ENCODE measurements around the gene GSTA5. TPM values are rescaled to one million over a fixed set of nuclear protein-coding genes. Genes with fewer than 3 reads are reported as not detected.
"Not testable (repeated sequence)": the region's sequence is repeated elsewhere in the genome, so short reads cannot be mapped to it uniquely, and the experiment has no call there.

The GSTA5 gene
- polyA plus RNA-seq, 2 of the 4 experiments (the other 2 are of a cell fraction): not detected

DNA sequence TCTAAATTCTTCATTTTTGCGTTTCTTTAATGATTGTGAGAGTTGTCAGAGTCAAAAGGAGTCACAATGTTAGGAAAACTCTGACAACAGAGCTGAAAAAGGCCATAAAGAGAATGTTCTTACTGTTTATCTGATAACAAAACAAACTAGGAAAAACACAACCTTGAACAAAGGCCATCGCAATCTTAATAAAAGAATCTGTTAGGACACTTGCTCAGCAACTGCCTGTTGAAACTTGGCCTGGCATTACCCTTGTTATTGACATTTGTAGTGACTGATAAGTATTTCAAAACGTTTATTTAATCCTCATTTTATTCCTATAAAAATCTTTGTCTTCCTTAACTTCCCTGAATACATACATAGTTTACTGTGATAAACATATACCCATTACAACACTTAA lies 52.7 kb downstream of the GSTA5 start (continued):
- no peak for TF ChIP-seq HOXB5 (CRISPR knock-in tag; IDR thresholded peaks at IDR 0.05)
- no peak for TF ChIP-seq RAD21 (conservative IDR thresholded peaks at IDR 0.05 in 1 of 2, IDR thresholded peaks at IDR 0.05 in 1 of 2)
- no peak for TF ChIP-seq CBX2 (IDR thresholded peaks at IDR 0.05; ENCODE audit: borderline replicate concordance, low read depth)
- TF ChIP-seq TP53 (CRISPR knock-in tag; IDR thresholded peaks at IDR 0.05): no peak
- TF ChIP-seq RNF2 (IDR thresholded peaks at IDR 0.05; ENCODE audit: borderline replicate concordance, low read depth): no peak
- no peak for TF ChIP-seq JUNB (IDR thresholded peaks at IDR 0.05)
- no peak for TF ChIP-seq MAFK (IDR thresholded peaks at IDR 0.05; ENCODE audit: partially characterized antibody)

DNA sequence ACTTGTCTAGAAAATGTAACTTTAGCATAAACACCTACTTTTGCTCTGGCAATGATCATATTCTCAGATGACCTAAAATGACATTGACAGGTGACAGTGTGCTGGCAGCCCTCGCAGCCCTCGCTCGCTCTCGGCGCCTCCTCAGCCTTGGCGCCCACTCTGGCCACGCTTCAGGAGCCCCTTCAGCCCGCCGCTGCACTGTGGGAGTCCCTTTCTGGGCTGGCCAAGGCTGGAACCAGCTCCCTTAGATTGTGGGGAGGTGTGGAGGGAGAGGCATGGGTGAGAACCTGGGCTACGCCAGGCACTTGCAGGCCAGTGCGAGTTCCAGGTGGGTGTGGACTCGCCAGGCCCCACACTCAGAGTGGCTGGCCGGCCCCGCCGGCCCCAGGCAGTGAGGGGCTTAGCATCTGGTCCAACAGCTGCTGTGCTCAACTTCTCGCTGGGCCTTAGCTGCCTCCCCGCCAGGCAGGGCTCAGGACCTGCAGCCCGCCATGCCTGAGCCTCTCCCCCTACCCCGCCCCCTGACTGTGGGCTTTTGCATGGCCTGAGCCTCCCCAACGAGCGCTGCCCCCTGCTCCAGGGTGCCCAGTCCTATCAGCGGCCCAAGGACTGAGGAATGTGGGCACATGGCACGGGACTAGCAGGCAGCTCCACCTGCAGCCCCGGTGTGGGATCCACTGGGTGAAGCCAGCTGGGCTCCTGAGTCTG lies 54.2 kb downstream of the GSTA5 start:
- H3K4me2 ChIP-seq: no peak overlapping the region
- no peak overlapping the region for H3K27ac ChIP-seq
- DNase-seq (ENCODE audit: low read depth in 1 of 2, low spot score in 1 of 2) (no peak), FAIRE-seq (no peak), ATAC-seq (no peak)
- ChIA-PET POLR2A (no interaction called here), CTCF (interaction anchor here (1.2 kb wide), 1 partner anchor 63 kb away, joined by 3 read pairs; no protein-coding TSS in a partner anchor)
- no peak overlapping the region for H3K4me3 ChIP-seq
- no peaks in the 10 kb centered on the region for H3K9me3 ChIP-seq
- H3K4me1 ChIP-seq: peaks cover 3% of the 10 kb centered on the region; the same call in 1 of the 3 replicates
- WGBS (ENCODE audit: missing lambda C conversion rate): 85% methylated on average over 9 of the region's 24 CpGs
- TF ChIP-seq MYC (IDR thresholded peaks at IDR 0.05; ENCODE audit: borderline replicate concordance, low read length) (no peak), RARB (CRISPR knock-in tag; IDR thresholded peaks at IDR 0.05) (no peak), JUNB (IDR thresholded peaks at IDR 0.05) (no peak), SREBF2 (IDR thresholded peaks at IDR 0.05) (no peak), KDM1A (IDR thresholded peaks at IDR 0.05; ENCODE audit: low read depth) (no peak), POLR2AphosphoS2 (conservative IDR thresholded peaks at IDR 0.05; ENCODE audit: low read length) (no peak), ZFP36 (IDR thresholded peaks at IDR 0.05; ENCODE audit: borderline replicate concordance, partially characterized antibody) (no peak), PHF8 (IDR thresholded peaks at IDR 0.05; ENCODE audit: borderline replicate concordance, low read depth) (no peak), RCOR1 (IDR thresholded peaks at IDR 0.05; ENCODE audit: low read depth, low read length) (no peak), HEYL (CRISPR knock-in tag; IDR thresholded peaks at IDR 0.05) (no peak), NR3C1 (IDR thresholded peaks at IDR 0.05) (no peak), TFCP2L1 (CRISPR knock-in tag; IDR thresholded peaks at IDR 0.05) (no peak), HDAC2 (IDR thresholded peaks at IDR 0.05) (no peak), TP53 (CRISPR knock-in tag; IDR thresholded peaks at IDR 0.05) (no peak)
- TF ChIP-seq, protein P1, sequence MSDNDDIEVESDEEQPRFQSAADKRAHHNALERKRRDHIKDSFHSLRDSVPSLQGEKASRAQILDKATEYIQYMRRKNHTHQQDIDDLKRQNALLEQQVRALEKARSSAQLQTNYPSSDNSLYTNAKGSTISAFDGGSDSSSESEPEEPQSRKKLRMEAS (IDR thresholded peaks at IDR 0.05): no peak
- TF ChIP-seq, protein P2, sequence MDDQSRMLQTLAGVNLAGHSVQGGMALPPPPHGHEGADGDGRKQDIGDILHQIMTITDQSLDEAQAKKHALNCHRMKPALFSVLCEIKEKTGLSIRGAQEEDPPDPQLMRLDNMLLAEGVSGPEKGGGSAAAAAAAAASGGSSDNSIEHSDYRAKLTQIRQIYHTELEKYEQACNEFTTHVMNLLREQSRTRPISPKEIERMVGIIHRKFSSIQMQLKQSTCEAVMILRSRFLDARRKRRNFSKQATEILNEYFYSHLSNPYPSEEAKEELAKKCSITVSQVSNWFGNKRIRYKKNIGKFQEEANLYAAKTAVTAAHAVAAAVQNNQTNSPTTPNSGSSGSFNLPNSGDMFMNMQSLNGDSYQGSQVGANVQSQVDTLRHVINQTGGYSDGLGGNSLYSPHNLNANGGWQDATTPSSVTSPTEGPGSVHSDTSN (IDR thresholded peaks at IDR 0.05): no peak
- TF ChIP-seq, protein P3, sequence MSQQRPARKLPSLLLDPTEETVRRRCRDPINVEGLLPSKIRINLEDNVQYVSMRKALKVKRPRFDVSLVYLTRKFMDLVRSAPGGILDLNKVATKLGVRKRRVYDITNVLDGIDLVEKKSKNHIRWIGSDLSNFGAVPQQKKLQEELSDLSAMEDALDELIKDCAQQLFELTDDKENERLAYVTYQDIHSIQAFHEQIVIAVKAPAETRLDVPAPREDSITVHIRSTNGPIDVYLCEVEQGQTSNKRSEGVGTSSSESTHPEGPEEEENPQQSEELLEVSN (IDR thresholded peaks at IDR 0.05; ENCODE audit: borderline replicate concordance, low read depth): no peak

DNA sequence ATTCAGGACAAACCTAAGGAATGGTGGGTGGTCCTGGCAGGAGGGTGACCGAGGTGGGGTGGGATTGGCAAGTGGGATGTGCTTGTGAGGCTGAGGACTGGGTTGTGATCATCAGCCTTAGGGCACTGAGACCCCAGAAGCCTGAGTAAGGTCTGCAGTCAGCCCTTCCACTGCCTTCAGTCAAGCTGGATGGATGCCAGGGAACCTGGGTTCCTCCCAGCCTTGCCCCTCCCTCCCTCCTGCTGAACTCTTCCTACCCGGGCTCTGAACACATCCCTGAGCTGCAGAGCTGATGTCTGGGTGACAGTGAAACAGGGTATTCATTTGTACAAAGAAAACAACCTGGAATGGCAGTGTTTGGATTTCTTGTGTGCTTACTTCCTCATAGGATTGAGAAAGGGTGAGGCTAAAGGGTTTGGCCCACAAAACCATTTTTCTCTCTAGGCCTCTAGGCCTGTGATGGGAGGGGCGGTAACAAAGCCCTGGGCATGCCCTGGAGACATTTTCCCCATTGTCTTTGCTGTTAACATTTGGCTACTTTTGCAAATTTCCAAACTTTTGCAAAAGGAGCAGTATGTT lies 57.8 kb downstream of the GSTA5 start:
- H3K4me2 ChIP-seq, ATAC-seq, FAIRE-seq, H3K4me3 ChIP-seq, CTCF ChIA-PET, H3K4me1 ChIP-seq, H3K27ac ChIP-seq, H3K9me3 ChIP-seq, POLR2A ChIA-PET: not testable (repeated sequence)
- 40% methylated on average over 3 of the region's 3 CpGs for WGBS (ENCODE audit: missing lambda C conversion rate)
- peak in 1 of 2 experiments; percentile 20 for DNase-seq (ENCODE audit: low read depth in 1 of 2, low spot score in 1 of 2)

DNA sequence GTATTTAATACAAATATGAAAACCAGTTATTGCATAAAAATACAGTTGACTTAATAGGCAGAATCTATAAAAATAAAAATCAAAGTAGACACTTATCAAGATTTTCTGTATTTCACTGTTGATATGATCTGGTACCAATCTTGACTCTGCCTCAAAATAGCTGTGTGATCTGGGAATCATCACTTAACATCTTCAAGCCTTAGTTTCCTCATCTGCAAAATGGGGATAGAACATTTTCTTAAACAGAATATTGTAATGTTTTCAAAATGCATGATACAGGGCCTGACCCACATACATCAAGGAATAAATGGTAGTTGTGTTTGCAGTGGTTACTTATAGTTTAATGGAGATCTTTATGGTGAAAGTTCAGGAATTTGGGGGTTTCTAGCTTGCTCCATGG lies 58.4 kb downstream of the GSTA5 start:
- POLR2A ChIA-PET; DNase-seq (ENCODE audit: low read depth in 1 of 2, low spot score in 1 of 2); H3K9me3 ChIP-seq; CTCF ChIA-PET; H3K4me2 ChIP-seq; ATAC-seq; FAIRE-seq; H3K4me1 ChIP-seq; H3K4me3 ChIP-seq; H3K27ac ChIP-seq: not testable (repeated sequence)
